Esophagus muscularis mucosa (tissue), 4 donors: ENCODE measurements around the gene PSMA4.

ENCODE experiments used
- EP300 ChIP-seq: sonication (generic); formaldehyde crosslinking; IDR thresholded peaks from one replicate; pipeline ENCODE4 v1.6.1; 2017; ENCODE audit warnings: antibody characterized with exemption
- POLR2A ChIP-seq: fragments of 450-650 bp; IDR thresholded peaks from one replicate; pipeline ENCODE4 v1.6.1; 2017; ENCODE audit warnings: antibody characterized with exemption, moderate library complexity, mild to moderate bottlenecking, low read depth
- POLR2AphosphoS5 ChIP-seq, 2 donors: sonication (generic); formaldehyde crosslinking; IDR thresholded peaks; one replicate each; pipeline ENCODE4 v1.6.1; 2017; ENCODE audit warnings: antibody characterized with exemption in 2 of 2
- TF ChIP-seq, protein P1 (sequence below), 3 experiments: fragments of 200-600 bp in 2 of 3; fragments of 450-650 bp in 1 of 3; sonication (generic) in 2 of 3; IDR thresholded peaks; one replicate each; pipeline ENCODE4 v1.5.1; 2017 to 2019; ENCODE audit warnings: antibody characterized with exemption in 3 of 3, mild to moderate bottlenecking in 2 of 3, moderate library complexity in 1 of 3

DNA sequence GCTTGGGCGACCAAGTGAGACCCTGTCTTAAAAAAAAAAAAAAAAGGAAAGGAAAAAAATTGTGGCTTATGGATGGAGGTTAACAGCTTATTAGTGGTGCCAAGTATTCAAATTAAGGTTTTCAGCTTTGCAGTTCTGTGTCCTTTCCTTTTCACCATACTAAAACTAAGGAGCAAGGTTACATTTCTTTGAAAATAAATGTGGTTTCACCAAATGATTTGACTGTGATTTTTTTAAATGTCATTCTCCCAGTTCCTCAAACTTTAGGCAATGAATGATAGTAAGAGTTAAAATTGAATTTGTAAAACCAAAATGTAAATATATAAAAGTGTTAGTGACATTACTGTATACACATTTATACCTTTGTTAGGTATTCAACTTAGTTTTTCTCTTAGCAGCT, 34.7 kb downstream of the PSMA4 start:
- TF ChIP-seq, protein P1, sequence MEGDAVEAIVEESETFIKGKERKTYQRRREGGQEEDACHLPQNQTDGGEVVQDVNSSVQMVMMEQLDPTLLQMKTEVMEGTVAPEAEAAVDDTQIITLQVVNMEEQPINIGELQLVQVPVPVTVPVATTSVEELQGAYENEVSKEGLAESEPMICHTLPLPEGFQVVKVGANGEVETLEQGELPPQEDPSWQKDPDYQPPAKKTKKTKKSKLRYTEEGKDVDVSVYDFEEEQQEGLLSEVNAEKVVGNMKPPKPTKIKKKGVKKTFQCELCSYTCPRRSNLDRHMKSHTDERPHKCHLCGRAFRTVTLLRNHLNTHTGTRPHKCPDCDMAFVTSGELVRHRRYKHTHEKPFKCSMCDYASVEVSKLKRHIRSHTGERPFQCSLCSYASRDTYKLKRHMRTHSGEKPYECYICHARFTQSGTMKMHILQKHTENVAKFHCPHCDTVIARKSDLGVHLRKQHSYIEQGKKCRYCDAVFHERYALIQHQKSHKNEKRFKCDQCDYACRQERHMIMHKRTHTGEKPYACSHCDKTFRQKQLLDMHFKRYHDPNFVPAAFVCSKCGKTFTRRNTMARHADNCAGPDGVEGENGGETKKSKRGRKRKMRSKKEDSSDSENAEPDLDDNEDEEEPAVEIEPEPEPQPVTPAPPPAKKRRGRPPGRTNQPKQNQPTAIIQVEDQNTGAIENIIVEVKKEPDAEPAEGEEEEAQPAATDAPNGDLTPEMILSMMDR (IDR thresholded peaks at IDR 0.05) = no peak
- TF ChIP-seq EP300 (no peak), POLR2A (no peak), POLR2AphosphoS5 (IDR thresholded peaks at IDR 0.05) (no peak)
